ENCODE results near the gene BAAT. TPM values are rescaled to one million over a fixed set of nuclear protein-coding genes. Genes with fewer than 3 reads are reported as not detected.

BAAT gene
- total and polyA plus RNA-seq, 11 donors, result 0.03 to 0.32 (median 0.17) TPM; not detected in 6

GRCh38 chr9:101394687-101395086 is 9.9 kb upstream of the BAAT start:
- H3K4me1 ChIP-seq, result peaks cover 6 to 29% (median 17%) of the 10 kb centered on the region in 12 donors
- intact Hi-C loops (cut with DNase I), result loop anchor here in 6 of 10 donors (5.0 to 10.0 kb wide), 5 partner anchors 50 to 1300 kb away; partner anchors contain the start of genes RNF20 (in 3 of the 6), ERP44 (in 1 of the 6) and INVS (in 1 of the 6)
- WGBS, 4 donors, result 90 to 100% (median 95%) methylated on average over 1 of the region's 1 CpG
- H3K27me3 ChIP-seq, result no peaks in the 10 kb centered on the region
- H3K9me3 ChIP-seq, result peaks cover 0 to 17% (median 3%) of the 10 kb centered on the region in 12 donors
- DNase-seq (no peak), ATAC-seq (no peak)
- TF ChIP-seq POLR2A (IDR thresholded peaks at IDR 0.05) (no peak), CTCF (IDR thresholded peaks at IDR 0.05) (no peak)
- H3K36me3 ChIP-seq, result peaks cover 0 to 18% (median 14%) of the 10 kb centered on the region in 9 donors
- no peak overlapping the region for H3K4me3 ChIP-seq
- no peak overlapping the region for H3K27ac ChIP-seq

GRCh38 chr9:101393135-101393534 is 8.3 kb upstream of the BAAT start:
- peaks cover 0 to 34% (median 26%) of the 10 kb centered on the region in 9 donors for H3K36me3 ChIP-seq
- DNase-seq, result no peak
- H3K9me3 ChIP-seq, result peaks cover 0 to 17% (median 3%) of the 10 kb centered on the region in 12 donors
- WGBS, 4 donors, result 97 to 99% (median 98%) methylated on average over 3 of the region's 3 CpGs
- no peak overlapping the region for H3K27ac ChIP-seq
- no peak overlapping the region for H3K4me3 ChIP-seq
- intact Hi-C loops (cut with DNase I), result loop anchor here in 2 of 10 donors (10.0 kb wide), 2 partner anchors 52 to 1298 kb away; partner anchors contain the start of genes ERP44 (in 1 of the 2) and INVS (in 1 of the 2)
- no peak for ATAC-seq
- TF ChIP-seq POLR2A (IDR thresholded peaks at IDR 0.05), result no peak
- TF ChIP-seq CTCF (IDR thresholded peaks at IDR 0.05), result no peak
- no peaks in the 10 kb centered on the region for H3K27me3 ChIP-seq
- peaks cover 6 to 23% (median 13%) of the 10 kb centered on the region in 12 donors for H3K4me1 ChIP-seq

- no peak for DNase-seq
- no peak overlapping the region for H3K27ac ChIP-seq
- no peak for TF ChIP-seq CTCF (IDR thresholded peaks at IDR 0.05)
- no peak for TF ChIP-seq POLR2A (IDR thresholded peaks at IDR 0.05)
- peaks cover 0 to 35% (median 14%) of the 10 kb centered on the region in 12 donors for H3K9me3 ChIP-seq
- H3K36me3 ChIP-seq, result peaks cover 0 to 37% (median 19%) of the 10 kb centered on the region in 9 donors
- no peak for ATAC-seq
- intact Hi-C loops (cut with DNase I), result no loop called here
- H3K4me3 ChIP-seq, result no peak overlapping the region
- 85 to 91% (median 89%) methylated on average over 2 of the region's 2 CpGs for WGBS, 4 donors
- no peaks in the 10 kb centered on the region for H3K27me3 ChIP-seq
- H3K4me1 ChIP-seq, result no peaks in the 10 kb centered on the region
These were observed 3.7 kb upstream of the BAAT start for GRCh38 chr9:101388507-101388993.

GRCh38 chr9:101387871-101388506 is 3.2 kb upstream of the BAAT start:
- 54 to 57% (median 55%) methylated on average over 6 of the region's 6 CpGs for WGBS, 4 donors
- Histone ChIP-seq H3K27me3 (no peaks in the 10 kb centered on the region), H3K36me3 (peaks cover 0 to 37% (median 19%) of the 10 kb centered on the region in 9 donors), H3K4me1 (no peaks in the 10 kb centered on the region), H3K9me3 (peaks cover 0 to 30% (median 11%) of the 10 kb centered on the region in 12 donors), H3K4me3 (no peak overlapping the region), H3K27ac (no peak overlapping the region)
- intact Hi-C loops (cut with DNase I), result no loop called here
- no peak for DNase-seq
- peak in 2 of 4 donors; percentile 52 to 67 for ATAC-seq
- TF ChIP-seq POLR2A (IDR thresholded peaks at IDR 0.05), result no peak
- peak; percentile 21 to 58 (median 45) for TF ChIP-seq CTCF (IDR thresholded peaks at IDR 0.05)
